Right cardiac atrium (tissue), 5 donors: ENCODE data around the gene GADD45A. TPM values are rescaled to one million over a fixed set of nuclear protein-coding genes. Genes with fewer than 3 reads are reported as not detected.

ENCODE experiments used
- ATAC-seq, 2 donors: fragments of 200-7000 bp; cut with Tn5 transposase; one replicate each; pipeline versions ENCODE4 v1.8.0 to v1.9.1; 2020; ENCODE audit warnings: moderate library complexity in 2 of 2, mild to moderate bottlenecking in 1 of 2
- DNase-seq, 3 donors: peaks; one replicate each; pipeline ENCODE4 v3.0.0-alpha.2; 2020
- H3K27ac ChIP-seq: one replicate; pipeline ENCODE4 v1.5.1; 2013; ENCODE audit warnings: mild to moderate bottlenecking, low read length, control low read depth, moderate library complexity
- H3K27me3 ChIP-seq: one replicate; pipeline ENCODE4 v1.6.1; 2013; ENCODE audit not compliant: control insufficient read depth, insufficient read depth
- H3K4me1 ChIP-seq: one replicate; pipeline ENCODE4 v1.6.1; 2013; ENCODE audit warnings: low read length; ENCODE audit not compliant: control insufficient read depth, insufficient read depth
- H3K4me3 ChIP-seq: one replicate; pipeline ENCODE4 v1.5.1; 2013; ENCODE audit warnings: low read length, control low read depth
- H3K9me3 ChIP-seq: one replicate; pipeline ENCODE4 v1.6.1; 2013; ENCODE audit warnings: low read length; ENCODE audit not compliant: control insufficient read depth
- WGBS: extraction: QIAGEN DNeasy Blood & Tissue Kit; methylation state at CpG from one replicate; pipeline ENCODE4 v1.1.7; 2013; 5-methylcytosine and 5-hydroxymethylcytosine counted together
- intact Hi-C, 4 donors: fragments of 100-400 bp; cut with DNase I; formaldehyde crosslinking; loops; one replicate each; pipeline versions ENCODE4 v1.11.0 to v1.14.0; 2022 to 2023
- polyA plus RNA-seq: library from polyadenylated mRNA; stranded (reverse); fragments of 200-250 nt; gene quantifications from one replicate; pipeline ENCODE4 v1.2.3, GENCODE V29; 2013
- total RNA-seq, 4 donors: library from RNA; stranded (reverse); fragmentation: NEBNext Ultra II Directional; extraction: Animal tissue kit (Norgen Biotek cat#: 25700); gene quantifications; one replicate each; pipeline ENCODE4 v1.2.1, GENCODE V29; 2021
- donor health status: healthy with polysubstance abuse.
- donor health status: DM: no; HTN: yes; CAD: no.
- donor health status: DM: no; HTN: no; CAD: no.
- donor health status: DM: no; HTN: yes; CAD: no; lungs with severe emphysema.
- donor health status: DM: yes; HTN: yes; CAD: no.

The GADD45A gene
- total and polyA plus RNA-seq, 5 donors, result 10.5 to 24.6 (median 18.2) TPM

DNA sequence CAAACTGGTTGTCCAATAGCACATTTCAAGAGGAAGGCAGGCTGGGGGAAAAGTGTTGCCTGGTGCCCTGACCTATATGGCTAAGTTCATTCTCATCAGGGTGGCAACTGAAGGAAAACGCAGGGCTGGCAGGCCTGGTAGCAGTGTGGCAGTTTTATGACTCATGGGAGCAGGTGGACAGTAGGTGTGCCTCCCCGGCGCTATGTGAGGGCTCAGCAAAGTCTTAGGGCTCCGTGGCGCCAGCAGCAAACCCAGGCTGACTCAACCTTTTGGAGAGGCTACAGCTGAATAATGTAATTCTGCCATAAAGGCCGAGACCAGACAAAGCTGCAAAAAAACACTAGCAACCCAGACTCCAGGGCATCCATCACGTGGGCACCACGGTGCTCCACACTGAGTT, 23.6 kb downstream of the GADD45A start:
- no peaks in the 10 kb centered on the region for H3K9me3 ChIP-seq
- intact Hi-C loops, result no loop called here
- 98% methylated on average over 8 of the region's 8 CpGs for WGBS
- H3K4me1 ChIP-seq, result peaks cover 10% of the 10 kb centered on the region
- DNase-seq, result no peak
- ATAC-seq, result no peak
- no peaks in the 10 kb centered on the region for H3K27me3 ChIP-seq
- no peak overlapping the region for H3K4me3 ChIP-seq
- no peak overlapping the region for H3K27ac ChIP-seq

- 41% methylated on average over 5 of the region's 5 CpGs for WGBS
- H3K27ac ChIP-seq, result no peak overlapping the region
- peak; percentile 74 to 78 for ATAC-seq
Observed at GRCh38 chr1:67710417-67710816, 25.4 kb downstream of the GADD45A start.

DNA sequence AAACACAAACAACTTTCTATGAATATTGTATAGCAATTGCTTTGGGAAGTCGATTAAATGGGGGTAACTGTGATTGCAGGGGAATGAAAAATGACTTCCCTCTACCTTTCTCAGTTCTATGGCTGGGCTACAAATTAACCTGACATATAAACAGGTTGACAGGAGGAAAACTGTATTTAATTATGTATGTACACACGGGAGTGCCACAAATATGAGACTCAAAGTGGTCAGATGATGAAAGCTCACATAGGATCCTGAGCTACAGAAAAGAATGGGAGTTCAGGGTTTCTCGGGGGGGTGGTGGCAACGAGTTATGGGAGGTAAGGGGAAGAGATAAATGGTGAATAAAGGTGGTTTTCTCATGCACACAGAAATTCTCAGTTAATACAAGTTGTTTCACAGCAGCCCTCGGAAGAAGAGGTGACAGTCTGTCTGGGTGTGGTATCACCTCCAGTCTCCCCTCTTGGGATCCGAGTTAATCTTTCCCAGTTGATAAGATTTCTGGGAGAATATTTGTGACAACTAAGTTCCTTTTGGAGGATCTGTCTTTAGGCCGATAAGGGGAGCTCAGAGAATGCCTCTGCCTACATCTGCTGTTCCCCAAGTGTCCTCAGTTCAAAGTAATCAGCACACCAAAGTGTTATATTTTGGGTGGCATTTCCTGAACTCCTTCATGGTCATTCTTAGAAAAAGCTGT, 26.3 kb downstream of the GADD45A start:
- intact Hi-C loops, result loop anchor here in 1 of 4 donors (2.0 kb wide), 1 partner anchor 47 kb away; no protein-coding TSS in a partner anchor
- DNase-seq (no peak), ATAC-seq (no peak)
- H3K27me3 ChIP-seq, result no peaks in the 10 kb centered on the region
- 63% methylated on average over 7 of the region's 7 CpGs for WGBS
- no peak overlapping the region for H3K27ac ChIP-seq
- H3K4me1 ChIP-seq, result peaks cover 9% of the 10 kb centered on the region
- H3K4me3 ChIP-seq, result no peak overlapping the region
- H3K9me3 ChIP-seq, result no peaks in the 10 kb centered on the region

More at GRCh38 chr1:67710417-67710816, 25.4 kb downstream of the GADD45A start:
- Histone ChIP-seq H3K9me3 (no peaks in the 10 kb centered on the region), H3K27me3 (no peaks in the 10 kb centered on the region), H3K4me3 (no peak overlapping the region), H3K4me1 (peaks cover 10% of the 10 kb centered on the region)
- intact Hi-C loops, result loop anchor here in 1 of 4 donors (2.0 kb wide), 1 partner anchor 48 kb away; no protein-coding TSS in a partner anchor
- peak in 2 of 3 donors; percentile 46 to 75 for DNase-seq

DNA sequence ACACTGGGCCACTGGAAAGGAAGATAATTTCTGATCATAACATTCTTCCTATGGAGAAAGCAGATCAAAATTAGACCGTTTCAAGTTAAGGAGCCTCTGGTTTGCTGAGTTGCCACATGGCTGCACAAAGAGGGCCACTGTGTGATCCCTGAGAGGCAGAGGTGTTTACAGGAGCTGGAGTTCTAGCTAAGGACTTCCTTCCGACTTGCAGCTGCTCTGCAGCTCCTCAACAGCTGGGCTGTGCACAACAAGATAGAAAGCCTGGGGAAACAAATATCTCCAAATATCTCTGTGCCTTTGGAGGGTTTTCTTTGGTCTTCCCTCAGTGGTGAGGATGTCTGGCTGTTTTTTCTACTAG, 26.8 kb downstream of the GADD45A start:
- ATAC-seq (no peak), DNase-seq (no peak)
- WGBS, result 40% methylated on average over 2 of the region's 2 CpGs
- Histone ChIP-seq H3K9me3 (no peaks in the 10 kb centered on the region), H3K4me3 (no peak overlapping the region), H3K27me3 (no peaks in the 10 kb centered on the region), H3K4me1 (peaks cover 8% of the 10 kb centered on the region), H3K27ac (no peak overlapping the region)
- intact Hi-C loops, result loop anchor here in 1 of 4 donors (2.0 kb wide), 1 partner anchor 47 kb away; no protein-coding TSS in a partner anchor

DNA sequence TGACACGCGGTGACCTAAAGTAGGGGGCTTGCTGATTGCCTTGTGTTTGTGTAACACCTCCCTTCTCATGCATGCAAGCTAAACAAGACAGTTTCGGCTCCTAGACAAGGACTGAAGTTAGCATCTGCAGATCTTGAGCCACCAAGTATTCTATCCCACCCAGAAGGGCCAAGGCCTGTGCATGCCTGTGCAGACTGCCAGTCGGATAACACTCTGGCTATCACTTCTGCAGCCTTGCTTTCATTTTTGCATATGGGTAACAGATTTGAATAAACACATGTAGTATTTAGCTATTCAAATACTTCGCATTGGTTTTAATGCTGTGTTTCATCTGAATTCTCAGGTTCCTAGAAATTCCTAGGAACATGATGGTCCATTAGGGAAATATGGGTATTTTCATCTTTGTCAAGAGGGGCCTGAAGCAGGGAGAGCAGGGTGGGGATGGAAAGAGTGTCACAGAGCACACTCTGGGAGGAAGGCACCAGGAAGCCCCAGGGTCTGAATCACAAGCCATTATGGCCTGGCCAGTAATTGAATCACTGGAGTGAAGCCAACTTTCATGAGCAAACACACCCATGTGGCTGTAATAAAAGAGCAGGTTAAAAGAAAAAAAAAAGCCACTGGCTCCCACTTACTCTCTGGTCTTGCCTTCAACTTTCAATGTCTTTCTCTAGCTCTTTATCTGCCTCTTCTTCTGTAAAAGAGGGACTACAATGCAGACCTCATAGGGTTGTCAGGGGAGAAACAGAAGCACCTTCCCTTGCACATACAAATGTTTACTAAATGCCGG, 28.3 kb downstream of the GADD45A start:
- Histone ChIP-seq H3K27ac (no peak overlapping the region), H3K4me1 (peaks cover 8% of the 10 kb centered on the region), H3K27me3 (no peaks in the 10 kb centered on the region), H3K4me3 (no peak overlapping the region), H3K9me3 (no peaks in the 10 kb centered on the region)
- DNase-seq (peak in 1 of 3 donors; percentile 30), ATAC-seq (peak in 1 of 2 donors; percentile 82)
- WGBS, result 85% methylated on average over 6 of the region's 6 CpGs
- intact Hi-C loops, result no loop called here

DNA sequence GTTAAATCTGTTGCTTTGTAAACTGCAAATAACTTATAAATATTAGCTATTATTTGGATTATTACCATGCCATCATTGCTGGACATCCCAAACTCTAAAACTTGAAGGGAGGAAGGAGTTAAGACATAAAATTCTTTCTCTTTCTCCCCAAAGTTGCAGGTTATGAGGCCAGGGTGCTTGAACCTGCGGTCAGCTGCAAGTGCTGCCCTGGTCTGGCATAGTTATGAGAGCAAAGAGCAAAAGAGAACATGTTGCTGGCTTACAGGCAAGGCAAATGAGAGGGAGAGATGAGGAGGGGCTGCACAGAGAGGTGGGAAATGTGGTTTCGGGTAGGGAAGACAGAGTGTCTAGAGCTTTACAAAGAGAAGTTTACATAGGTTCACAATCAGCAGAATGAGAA, 30.8 kb downstream of the GADD45A start:
- Histone ChIP-seq H3K27ac (no peak overlapping the region), H3K27me3 (no peaks in the 10 kb centered on the region), H3K9me3 (no peaks in the 10 kb centered on the region), H3K4me1 (peaks cover 8% of the 10 kb centered on the region), H3K4me3 (no peak overlapping the region)
- WGBS, result 96% methylated on average over 2 of the region's 2 CpGs
- intact Hi-C loops, result no loop called here
- DNase-seq (no peak), ATAC-seq (no peak)

DNA sequence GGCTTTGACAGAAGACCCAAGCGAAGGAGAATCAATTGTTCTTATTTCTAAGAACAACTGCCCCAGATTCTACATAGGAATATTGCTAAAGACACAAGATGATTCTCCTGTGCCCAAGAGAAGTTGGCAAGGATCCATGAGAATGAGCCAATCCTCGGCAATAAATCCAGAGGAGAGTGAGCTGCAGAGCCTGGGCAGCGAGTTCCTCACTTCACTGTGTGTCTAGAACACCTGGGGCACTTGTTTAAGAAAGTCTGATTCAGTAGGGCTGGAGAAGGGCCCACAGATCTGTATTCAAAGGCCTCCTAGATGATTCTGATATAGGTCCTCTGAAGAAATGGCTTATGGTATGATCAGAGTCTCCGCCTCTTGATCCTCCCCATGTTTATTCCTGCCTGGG, 31.8 kb downstream of the GADD45A start:
- intact Hi-C loops, result no loop called here
- Histone ChIP-seq H3K27me3 (no peaks in the 10 kb centered on the region), H3K4me1 (peaks cover 2% of the 10 kb centered on the region), H3K9me3 (no peaks in the 10 kb centered on the region), H3K4me3 (no peak overlapping the region), H3K27ac (no peak overlapping the region)
- ATAC-seq (no peak), DNase-seq (no peak)
- WGBS, result 82% methylated on average over 4 of the region's 4 CpGs

DNA sequence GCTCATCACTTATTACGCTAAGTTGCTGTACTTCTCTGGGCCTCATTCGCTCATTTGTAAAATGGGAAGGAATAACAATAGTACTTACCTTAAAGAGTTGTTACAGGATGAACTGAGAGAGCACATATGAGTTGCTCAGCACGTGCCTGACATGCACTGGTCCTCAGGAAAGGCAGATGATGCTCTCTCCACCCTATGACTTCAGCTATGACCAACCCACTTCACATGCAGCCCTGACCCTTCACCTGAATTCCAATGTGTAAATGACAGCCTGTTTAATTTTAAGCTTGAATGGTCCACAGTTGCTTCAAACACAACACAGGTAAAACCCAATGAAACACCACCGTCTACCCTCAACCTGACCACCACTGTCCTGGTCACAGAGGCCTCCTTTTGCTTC, 32.9 kb downstream of the GADD45A start:
- H3K27me3 ChIP-seq, result no peaks in the 10 kb centered on the region
- H3K9me3 ChIP-seq, result no peaks in the 10 kb centered on the region
- H3K4me1 ChIP-seq, result peaks cover 8% of the 10 kb centered on the region
- intact Hi-C loops, result no loop called here
- no peak for DNase-seq
- 89% methylated on average over 4 of the region's 4 CpGs for WGBS
- ATAC-seq, result peak; percentile 32 to 52
- no peak overlapping the region for H3K4me3 ChIP-seq
- H3K27ac ChIP-seq, result no peak overlapping the region

DNA sequence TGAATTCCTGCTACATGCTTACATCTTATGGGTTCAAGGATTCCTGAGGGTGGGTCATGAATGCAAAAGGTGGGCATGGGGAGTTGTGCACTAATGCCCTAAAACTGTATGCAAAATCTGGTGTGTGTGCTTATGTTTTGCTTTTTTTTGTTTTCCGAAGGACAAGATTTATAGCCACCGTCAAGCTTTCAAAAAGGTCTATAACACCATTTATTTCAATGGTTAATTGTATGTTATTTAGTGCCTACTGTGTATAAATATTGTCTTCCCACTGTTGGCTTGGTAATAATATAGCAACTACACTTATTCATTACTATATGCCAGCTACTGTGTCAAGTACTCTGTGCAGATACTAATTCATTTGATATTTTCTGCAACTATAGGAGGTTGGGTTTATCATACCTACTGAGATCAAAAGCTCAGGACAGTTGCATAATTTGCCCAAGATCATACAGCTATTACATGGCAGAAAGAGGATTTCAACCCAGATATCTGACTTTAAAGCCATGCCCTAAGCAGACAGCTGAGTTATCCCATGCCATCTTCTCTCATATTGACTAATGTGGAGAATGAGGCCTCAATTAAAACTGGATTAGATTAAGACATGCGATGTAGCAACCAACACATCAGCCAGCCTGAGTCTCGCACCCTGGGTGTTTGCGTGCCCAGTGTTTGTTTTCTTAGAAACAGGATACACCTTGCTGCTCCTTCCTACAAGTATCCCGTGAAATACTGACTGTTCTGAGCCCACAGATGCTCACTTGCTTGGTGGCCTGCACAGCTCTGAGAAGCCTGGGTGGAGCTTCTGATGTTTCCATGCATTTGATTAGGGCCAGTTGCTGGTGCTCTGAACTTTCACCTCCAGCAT, 34.6 kb downstream of the GADD45A start:
- Histone ChIP-seq H3K27me3 (no peaks in the 10 kb centered on the region), H3K4me1 (peaks cover 6% of the 10 kb centered on the region), H3K27ac (no peak overlapping the region), H3K4me3 (no peak overlapping the region), H3K9me3 (no peaks in the 10 kb centered on the region)
- ATAC-seq (no peak), DNase-seq (no peak)
- 88% methylated on average over 6 of the region's 6 CpGs for WGBS
- intact Hi-C loops, result no loop called here

DNA sequence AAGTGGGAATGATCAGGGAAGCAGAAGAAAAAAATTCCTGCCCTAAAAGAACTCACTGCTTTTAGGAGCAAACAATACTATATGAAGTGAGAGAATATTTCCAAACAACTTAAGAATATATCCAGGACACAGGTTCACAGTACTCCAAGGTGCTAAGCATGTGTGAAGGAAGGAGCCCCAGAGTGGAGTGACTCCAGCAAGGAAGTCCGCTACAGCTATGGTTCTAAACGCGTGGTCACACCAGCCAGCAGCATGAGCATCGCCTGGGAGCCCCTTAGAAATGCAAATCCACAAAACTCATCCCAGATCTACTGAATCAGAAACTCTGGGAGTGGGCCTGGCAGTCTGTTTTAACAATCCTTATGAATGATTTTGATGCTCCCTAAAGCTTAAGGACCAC, 36.1 kb downstream of the GADD45A start:
- Histone ChIP-seq H3K27ac (no peak overlapping the region), H3K4me1 (peaks cover 9% of the 10 kb centered on the region), H3K4me3 (no peak overlapping the region), H3K9me3 (no peaks in the 10 kb centered on the region), H3K27me3 (no peaks in the 10 kb centered on the region)
- DNase-seq (no peak), ATAC-seq (no peak)
- WGBS, result 95% methylated on average over 4 of the region's 4 CpGs
- intact Hi-C loops, result no loop called here
